HG03521 (cell line): ENCODE measurements around the gene DGKH.
"Not testable (repeated sequence)": the region's sequence is repeated elsewhere in the genome, so short reads cannot be mapped to it uniquely, and the experiment has no call there.

Experiments used
- ATAC-seq: cut with Tn5 transposase; IDR thresholded peaks from one replicate; pipeline ENCODE4 v1.9.1; 2021; ENCODE audit warnings: mild to moderate bottlenecking, moderate library complexity; ENCODE audit not compliant: unreplicated experiment

DGKH gene

DNA sequence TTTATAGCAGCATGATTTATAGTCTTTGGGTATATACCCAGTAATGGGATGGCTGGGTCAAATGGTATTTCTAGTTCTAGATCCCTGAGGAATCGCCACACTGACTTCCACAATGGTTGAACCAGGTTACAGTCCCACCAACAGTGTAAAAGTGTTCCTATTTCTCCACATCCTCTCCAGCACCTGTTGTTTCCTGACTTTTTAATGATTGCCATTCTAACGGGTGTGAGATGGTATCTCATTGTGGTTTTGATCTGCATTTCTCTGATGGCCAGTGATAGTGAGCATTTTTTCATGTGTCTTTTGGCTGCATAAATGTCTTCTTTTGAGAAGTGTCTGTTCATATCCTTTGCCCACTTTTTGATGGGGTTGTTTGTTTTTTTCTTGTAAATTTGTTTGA lies 114.9 kb downstream of the DGKH start:
- not testable (repeated sequence) for ATAC-seq

DNA sequence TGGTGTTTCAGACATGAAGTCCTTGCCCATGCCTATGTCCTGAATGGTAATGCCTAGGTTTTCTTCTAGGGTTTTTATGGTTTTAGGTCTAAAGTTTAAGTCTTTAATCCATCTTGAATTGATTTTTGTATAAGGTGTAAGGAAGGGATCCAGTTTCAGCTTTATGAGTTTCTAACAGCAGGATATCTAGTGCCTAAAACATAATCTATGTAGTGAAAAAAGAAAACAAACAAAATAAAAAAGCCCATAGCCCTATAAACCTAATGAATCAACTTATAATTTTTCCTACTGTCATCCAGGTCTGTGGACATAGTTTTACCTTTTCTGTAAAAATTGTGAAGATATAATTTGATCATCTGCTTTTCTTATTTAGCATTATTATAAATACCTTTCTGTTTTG lies 115.5 kb downstream of the DGKH start:
- ATAC-seq = not testable (repeated sequence)

DNA sequence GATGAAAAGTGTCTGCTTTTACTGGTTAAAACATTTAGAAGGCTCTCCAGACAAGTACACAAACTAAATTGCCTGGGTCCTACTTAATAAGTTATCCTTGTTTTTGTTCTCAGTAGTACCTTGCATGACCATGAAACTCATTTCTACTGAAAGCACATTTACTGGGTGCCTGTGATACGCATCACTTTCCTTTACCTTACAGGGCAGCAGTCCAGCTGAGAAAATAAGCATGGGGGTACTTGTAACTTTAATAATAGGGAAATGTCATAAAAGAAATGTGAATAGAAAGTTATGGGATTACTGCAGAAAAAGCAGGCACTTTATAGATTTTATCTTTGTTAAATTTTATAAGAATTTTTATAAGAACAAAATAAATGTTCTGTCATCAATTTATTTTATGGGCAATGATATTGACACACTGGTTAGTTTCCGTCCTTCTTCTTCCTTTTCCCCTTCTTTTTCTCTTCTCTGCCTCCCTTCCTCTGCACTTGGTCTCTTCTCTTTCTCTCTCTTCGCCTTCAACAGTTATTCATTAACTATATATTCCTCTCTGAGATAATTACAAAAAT lies 116.2 kb downstream of the DGKH start:
- no peak for ATAC-seq

DNA sequence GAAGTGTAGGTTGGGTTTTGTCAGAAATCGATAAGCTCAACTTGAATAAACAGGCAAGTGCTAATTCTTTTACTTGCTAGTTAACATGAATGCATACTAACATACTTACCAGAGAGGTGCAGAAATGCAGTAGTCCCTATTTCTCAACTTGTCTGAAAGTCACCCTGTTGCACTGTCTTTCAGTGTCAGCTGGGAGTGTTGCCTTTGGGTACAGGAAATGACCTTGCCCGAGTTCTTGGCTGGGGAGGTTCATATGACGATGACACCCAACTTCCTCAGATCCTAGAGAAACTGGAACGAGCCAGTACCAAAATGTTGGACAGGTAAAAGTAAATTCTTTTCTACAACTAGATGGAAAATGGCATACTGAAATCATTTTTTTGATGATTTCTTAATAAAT lies 120.0 kb downstream of the DGKH start:
- no peak for ATAC-seq

DNA sequence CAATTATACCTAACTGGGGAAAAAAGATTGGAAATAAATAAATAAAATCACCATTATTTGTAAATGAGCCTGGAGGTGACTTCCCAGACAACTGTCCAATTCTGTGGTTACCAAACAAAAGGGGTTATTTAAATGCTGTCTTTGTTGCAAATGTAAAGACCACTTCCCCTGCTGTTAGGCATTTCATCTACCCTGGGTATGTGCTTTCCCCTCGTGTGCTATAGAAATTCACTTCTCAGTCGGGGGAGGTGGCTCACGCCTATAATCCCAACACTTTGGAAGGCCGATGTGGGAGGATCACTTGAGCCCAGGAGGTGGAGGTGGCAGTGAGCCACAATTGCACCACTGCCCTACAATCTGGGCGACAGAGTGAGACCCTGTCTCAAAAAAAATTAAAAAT lies 121.6 kb downstream of the DGKH start:
- ATAC-seq = no peak

DNA sequence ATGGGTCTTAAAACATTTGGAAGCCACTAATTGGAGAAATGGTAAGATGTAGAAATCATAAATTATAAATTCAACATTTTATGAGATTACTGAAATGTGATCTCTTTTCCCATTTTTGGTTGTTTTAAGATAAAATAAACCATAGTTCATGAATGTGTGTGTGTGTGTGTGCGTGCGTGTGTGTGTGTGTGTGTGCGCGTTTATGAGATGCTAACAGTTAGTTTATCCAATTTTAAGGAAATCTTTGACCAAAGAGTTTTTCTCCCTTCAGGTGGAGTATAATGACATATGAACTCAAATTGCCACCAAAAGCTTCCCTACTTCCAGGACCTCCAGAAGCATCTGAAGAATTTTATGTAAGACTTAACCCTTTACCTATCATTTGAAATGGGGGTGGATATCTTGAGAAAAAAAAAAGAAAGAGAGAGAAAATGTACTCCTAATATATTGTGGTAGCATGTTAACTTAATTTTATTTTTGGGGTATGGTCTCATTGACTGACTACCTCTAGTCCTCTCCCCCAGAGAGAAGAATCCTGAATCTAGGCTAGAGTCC lies 125.4 kb downstream of the DGKH start:
- ATAC-seq = no peak

DNA sequence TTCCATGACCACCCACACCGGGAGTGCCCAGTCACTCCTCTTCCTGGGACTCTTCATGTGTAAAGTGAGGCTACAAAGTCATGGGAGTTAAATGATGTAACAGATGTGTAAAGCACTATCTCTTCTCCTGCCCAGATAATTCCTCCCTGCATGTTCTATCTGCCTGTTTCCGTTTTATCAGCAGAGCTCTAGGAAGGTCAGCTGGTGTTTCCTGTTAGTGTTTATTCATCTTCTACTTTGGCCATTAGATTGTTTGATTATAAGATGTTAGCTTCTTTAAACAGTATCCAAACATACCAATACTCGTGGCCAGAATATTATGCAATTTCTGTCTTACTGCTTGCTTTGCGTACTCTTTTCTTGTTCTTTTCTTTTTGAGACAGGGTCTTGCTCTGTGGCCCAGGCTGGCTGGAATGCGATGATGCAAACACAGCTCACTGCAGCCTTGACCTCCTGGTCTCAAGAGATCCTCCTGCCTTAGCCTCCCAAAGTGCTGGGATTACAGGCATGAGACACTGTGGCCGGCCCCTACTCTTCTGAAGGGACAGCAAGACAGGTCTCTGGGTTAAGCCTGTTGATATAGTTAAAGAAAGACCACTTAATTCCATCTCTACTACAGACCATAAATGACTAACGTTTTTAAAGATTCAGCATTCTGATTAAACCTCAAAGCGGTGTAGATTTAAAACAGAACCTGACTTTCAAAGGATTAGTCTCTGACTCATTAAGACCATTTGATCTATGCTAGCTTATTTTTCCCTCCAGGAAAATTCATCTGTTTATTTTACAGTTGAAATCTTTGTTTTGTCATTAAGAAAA lies 126.1 kb downstream of the DGKH start:
- ATAC-seq = no peak

DNA sequence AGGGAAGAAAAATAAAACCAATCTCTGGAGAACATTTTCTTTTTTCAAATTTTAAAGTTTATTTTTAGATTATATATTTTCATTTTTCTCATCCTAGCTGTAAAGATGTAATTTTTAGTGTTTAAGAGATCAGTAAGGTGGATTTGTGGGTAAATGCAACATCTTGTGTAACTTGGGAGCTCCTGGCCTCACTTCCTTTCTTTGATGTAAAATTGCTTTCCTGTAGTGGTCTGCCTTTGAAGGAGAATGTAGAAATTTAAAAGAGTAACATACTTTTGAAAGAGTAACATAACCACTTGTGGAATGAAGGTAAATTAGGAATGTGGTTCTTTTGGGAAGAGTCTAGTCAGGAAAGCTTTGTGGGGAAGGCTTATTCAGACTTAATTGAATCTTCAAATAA lies 127.8 kb downstream of the DGKH start:
- ATAC-seq = no peak

DNA sequence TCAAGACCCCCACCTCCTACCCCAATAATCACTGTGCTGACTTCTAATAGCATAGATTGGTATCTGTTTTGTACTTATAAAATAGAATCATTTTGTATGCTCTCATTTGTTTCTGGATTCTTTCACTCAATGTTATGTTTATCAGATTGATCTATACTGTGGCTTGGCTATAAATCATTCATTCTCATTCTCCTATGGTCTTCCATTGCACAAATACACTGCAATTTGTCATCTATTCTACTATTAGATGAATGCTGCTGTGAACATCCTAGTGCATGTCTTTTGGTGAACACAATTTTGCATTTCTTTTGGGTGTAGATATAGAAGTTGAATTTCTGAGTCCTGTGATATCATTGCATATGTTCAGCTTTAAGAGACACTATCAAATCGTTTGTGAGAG lies 128.7 kb downstream of the DGKH start:
- ATAC-seq = no peak

DNA sequence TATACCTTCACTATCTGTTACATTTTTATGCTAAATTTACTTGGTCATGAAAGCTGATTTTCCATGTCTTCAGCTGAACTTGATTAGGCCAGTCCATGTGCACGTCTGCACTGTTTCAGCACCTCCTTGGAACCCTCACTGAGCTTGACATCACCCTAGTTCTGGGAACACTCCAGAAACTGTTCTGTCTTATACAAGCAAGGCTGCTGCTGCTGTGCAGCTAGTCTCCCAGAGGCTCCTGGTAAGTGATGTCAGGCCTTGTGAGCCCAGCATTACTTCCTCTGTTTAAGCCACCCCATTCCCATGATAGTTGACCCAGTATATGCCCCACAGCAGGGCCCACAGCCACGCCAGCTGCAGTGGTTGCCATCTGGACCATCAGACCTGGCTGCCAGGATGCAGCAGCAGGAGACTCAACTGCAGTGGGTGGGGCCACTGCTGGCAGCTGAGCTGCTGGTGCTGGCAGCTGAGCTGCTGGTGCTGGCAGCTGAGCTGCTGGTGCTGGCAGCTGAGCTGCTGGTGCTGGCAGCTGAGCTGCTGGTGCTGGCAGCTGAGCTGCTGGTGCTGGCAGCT lies 133.0 kb downstream of the DGKH start:
- no peak for ATAC-seq

DNA sequence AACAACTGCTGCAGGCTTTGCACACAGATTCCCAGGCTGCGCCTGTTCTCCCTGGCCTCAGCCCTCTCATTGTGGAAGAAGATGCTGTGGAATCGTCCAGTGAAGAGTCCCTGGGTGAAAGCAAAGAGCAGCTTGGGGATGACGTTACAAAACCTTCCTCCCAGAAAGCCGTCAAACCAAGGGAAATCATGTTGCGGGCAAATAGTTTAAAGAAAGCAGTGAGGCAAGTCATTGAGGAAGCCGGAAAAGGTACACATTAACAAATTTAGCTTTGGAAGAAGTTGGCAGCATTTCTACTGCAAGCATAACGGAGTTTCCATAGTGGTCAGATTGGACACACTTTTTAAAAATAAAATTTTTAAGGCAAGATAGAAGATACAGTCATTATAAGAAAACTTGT lies 140.6 kb downstream of the DGKH start:
- ATAC-seq = no peak

DNA sequence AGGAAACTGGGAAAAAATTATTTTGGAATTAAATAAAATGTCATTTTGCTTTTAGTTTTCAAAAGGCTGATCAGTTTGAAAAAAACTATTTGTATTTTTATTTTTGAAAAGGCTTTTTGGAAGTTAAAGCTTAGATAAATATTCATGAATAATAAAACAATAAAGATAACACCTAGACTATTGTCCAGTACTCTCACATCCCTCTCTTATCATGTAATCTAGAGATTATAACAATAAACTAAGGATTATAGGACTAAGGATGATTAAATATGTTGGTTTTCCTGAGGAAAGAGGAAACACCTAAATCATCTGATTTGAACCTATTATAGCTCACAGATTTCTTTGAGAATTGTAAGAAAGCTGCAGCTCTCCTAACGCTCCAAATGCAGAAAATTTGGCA lies 142.1 kb downstream of the DGKH start:
- no peak for ATAC-seq

DNA sequence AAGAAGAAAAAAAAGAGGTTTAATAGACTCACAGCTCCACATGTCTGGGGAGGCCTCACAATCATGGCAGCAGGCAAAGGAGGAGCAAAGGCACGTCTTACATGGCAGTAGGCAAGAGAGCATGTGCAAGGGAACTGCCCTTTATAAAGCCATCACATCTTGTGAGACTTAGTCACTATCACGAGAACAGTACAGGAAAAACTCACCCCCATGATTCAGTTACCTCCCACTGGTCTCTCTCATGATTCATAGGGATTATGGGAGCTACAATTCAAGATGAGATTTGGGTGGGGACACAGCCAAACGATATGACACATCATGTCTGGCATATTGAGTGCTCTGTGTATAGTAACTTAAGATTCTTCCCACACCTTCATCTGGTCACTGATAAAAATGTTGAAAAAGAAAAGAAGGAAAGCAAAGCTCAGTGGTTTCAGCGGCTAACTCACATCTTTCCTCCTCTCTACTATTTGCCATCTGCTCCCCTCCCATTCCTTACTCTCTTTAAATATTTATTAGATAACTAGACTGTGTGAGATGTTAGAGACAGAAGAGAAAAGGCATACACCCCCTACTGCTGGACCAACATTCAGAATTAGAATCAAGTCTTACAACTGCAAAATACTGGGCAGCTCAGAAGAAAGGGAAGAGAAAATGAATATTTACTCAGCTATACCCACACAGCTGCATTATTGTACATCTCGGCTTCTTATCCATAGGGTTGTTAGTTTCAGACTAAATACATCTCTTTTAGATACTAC lies 163.4 kb downstream of the DGKH start:
- no peak for ATAC-seq

DNA sequence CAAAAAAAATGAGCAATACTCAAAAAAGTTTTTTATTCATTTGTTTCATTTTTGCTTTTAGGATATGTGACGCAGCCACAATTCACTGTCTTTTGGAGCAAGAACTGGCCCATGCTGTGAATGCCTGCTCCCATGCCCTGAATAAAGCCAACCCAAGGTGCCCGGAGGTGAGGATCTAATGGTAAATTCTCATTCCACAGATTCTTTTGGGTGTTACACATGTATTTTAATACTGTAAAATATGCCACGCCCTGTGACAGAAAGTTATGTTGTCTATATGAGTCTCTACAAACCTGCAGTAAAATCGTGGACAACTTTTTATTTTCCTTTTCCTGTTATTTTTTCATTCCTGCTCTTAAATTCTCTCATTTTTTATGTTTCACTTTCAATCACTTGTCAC lies 166.0 kb downstream of the DGKH start:
- ATAC-seq = no peak

DNA sequence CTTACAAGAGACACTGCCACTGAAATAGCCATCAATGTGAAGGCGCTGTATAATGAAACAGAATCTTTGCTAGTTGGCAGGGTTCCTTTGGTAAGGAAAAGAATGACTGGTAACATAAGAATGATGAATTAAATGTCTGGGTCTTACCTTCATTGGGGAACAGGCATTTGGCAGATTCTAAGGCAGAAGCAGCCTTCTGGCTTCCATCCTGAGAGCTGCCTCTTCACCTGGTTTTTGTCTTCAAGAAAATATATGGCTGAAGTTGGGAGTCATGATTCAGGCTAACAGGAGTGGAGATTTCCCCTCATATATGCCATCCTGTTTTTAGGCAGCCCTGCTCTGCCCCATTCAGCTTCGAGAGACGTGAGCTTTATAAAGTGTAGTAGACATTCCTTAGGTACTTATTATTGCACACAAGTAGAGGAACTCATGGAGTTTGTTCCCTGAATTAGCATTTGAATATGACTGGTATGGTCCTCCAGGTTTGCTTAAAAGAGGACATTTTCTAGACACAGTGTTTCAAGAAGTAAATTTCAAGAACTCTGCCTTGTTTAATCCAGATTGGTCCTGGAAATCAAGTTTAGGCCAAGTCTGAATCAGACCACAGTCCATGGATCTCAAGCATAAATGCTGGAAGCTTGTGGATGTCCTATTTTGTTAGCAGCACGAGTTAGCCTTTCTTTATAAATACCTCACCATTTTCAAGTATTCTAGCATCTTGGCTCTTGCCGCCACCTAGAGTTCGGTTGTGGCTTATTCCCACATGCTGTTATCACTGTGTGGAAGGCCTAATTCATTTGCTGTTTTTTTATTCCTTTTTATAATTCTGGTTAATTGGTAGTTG lies 167.4 kb downstream of the DGKH start:
- no peak for ATAC-seq

DNA sequence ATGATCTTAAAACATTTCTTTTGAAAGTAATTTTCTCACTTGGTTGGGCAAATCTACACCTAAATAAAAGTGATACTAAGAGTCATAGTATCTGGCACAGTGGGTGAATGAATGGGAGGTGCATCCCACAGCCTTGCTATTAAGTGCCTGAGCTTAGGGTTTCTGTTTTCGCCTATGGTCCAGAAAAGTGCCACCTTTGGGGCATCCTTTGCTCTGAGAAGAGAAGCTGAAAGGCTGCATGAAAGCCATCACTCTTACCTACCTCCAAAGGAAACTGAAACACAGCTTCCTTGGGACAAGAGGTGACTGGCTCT lies 167.9 kb downstream of the DGKH start:
- ATAC-seq = no peak

DNA sequence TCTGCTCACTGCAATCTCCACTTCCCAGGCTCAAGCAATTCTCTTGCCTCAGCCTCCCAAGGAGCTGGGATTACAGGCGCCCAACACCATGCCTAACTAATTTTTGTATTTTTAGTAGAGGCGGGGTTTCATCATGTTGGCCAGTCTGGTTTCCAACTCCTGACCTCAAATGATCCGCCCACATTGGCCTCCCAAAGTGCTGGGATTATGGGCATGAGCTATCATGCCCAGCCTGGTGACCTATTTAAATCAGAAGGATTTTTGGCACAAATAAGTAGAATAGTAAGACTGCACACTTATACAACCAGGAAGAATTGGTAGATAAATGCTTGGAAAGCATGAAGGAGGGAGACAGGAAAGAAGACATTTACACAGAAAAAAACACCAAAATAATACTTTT lies 170.1 kb downstream of the DGKH start:
- ATAC-seq = no peak

DNA sequence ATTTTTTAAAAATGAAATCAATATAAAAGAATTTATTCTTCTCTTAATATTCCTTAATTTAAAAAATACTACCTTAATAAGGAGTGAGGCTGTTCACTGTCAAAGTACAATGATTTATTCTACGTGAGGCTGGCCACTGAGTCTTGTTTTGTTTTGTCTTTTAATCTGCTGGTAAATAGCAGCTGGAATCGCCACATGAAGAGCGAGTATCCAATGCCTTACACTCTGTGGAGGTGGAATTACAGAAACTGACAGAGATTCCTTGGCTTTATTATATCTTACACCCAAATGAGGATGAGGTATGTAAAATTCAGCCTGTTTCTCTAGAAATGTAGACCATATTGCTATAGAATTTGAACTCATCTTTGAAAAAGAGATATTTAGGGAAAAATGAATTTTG lies 170.6 kb downstream of the DGKH start:
- no peak for ATAC-seq

DNA sequence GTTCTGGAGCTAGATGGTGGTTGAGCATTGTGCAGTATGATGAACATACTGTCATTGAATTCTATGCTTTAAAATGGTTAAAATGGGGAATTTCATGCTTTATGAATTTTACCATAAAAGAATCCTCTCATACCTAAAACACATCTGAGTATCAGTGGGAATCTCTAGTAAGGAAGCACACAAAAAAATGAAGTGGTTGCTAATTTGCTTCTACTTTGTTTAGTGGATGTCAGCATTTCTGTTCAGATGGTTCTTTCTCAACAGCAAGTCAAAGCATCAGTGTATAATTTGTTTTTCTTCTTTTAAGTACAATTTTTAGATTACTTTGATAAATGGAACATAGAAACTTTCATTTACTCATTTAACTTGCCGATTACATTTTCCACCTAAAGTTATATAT lies 171.4 kb downstream of the DGKH start:
- no peak for ATAC-seq

DNA sequence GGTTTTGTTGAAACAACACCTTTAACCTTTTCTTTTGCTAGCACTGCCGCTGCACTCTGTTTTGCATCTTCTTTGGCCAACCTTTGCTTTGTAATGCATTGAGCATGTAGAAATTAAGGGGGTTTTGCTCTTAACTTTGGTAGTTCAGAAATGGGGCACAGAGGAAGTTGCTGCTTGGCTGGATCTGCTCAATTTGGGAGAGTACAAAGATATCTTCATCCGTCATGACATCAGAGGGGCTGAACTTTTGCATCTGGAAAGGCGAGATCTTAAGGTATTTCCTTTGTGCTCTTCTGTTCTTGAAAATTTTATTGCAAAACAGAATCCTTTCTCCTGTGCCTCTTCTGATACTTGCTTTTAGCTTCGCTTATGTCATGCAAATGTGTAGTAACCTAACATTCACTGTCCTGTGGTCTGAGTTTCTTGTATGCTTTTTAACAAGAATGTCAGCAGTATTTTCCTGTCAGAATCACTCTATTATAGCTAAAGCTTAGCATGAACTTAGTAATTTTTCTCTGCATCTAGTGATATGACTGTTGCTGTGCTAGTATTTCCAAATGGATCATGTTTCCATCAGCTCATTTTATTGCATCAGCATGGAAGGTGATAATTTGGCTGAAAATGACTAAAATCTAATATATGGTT lies 172.8 kb downstream of the DGKH start:
- ATAC-seq = no peak
